Vagina (tissue), 2 donors: Measurements from ENCODE around the gene SHTN1. TPM values are rescaled to one million over a fixed set of nuclear protein-coding genes. Genes with fewer than 3 reads are reported as not detected.

Experiments used
- DNase-seq, 2 donors: peaks; one replicate each; pipeline ENCODE4 v3.0.0-alpha.2; 2017; ENCODE audit errors: extremely low spot score in 2 of 2
- H3K27ac ChIP-seq: fragments of 200-600 bp; sonication (generic); one replicate; pipeline ENCODE4 v1.5.1; 2019
- H3K27me3 ChIP-seq: fragments of 200-600 bp; sonication (generic); one replicate; pipeline ENCODE4 v1.5.1; 2019
- H3K36me3 ChIP-seq, 2 donors: fragments of 200-600 bp; sonication (generic); one replicate each; pipeline ENCODE4 v1.5.1; 2017 to 2019
- H3K4me1 ChIP-seq: fragments of 200-600 bp; sonication (generic); one replicate; pipeline ENCODE4 v1.5.1; 2019
- H3K4me3 ChIP-seq, 2 donors: fragments of 200-600 bp; sonication (generic); 1 replicate in 1 of 2; 2 replicates in 1 of 2; pipeline ENCODE4 v1.5.1; 2016 to 2019
- H3K9me3 ChIP-seq: fragments of 200-600 bp; sonication (generic); one replicate; pipeline ENCODE4 v1.5.1; 2019
- POLR2A ChIP-seq, 2 donors: fragments of 450-650 bp; IDR thresholded peaks; one replicate each; pipeline ENCODE4 v1.6.1; 2017; ENCODE audit warnings: antibody characterized with exemption in 2 of 2, mild to moderate bottlenecking in 2 of 2, moderate library complexity in 2 of 2
- POLR2AphosphoS5 ChIP-seq, 2 donors: sonication (generic); formaldehyde crosslinking; IDR thresholded peaks; one replicate each; pipeline ENCODE4 v1.9.0; 2017; ENCODE audit warnings: antibody characterized with exemption in 2 of 2, mild to moderate bottlenecking in 2 of 2, low read depth in 1 of 2; ENCODE audit not compliant: insufficient read depth in 1 of 2
- intact Hi-C: fragments of 100-400 bp; cut with DNase I; formaldehyde crosslinking; loops from one replicate; pipeline ENCODE4 v1.15.1; 2023
- total RNA-seq: library from RNA; depleted of rRNA; stranded (reverse); fragments of >200 nt; gene quantifications from one replicate; pipeline ENCODE4 v1.2.3, GENCODE V29; 2016
- TF ChIP-seq, protein P1 (sequence below), 3 experiments: fragments of 450-650 bp in 2 of 3; fragments of 200-600 bp in 1 of 3; sonication (generic) in 1 of 3; IDR thresholded peaks; one replicate each; pipeline ENCODE4 v1.5.1; 2017 to 2019; ENCODE audit warnings: antibody characterized with exemption in 3 of 3, mild to moderate bottlenecking in 2 of 3, moderate library complexity in 2 of 3

SHTN1 gene
- total RNA-seq, 1 donor from 2014 or later, result 7.4 TPM

- H3K4me3 ChIP-seq, result no peak overlapping the region
- no peak for DNase-seq
- H3K27ac ChIP-seq, result no peak overlapping the region
- no peaks in the 10 kb centered on the region for H3K36me3 ChIP-seq
- intact Hi-C loops, result no loop called here
- no peaks in the 10 kb centered on the region for H3K9me3 ChIP-seq
- no peaks in the 10 kb centered on the region for H3K27me3 ChIP-seq
- TF ChIP-seq, protein P1, sequence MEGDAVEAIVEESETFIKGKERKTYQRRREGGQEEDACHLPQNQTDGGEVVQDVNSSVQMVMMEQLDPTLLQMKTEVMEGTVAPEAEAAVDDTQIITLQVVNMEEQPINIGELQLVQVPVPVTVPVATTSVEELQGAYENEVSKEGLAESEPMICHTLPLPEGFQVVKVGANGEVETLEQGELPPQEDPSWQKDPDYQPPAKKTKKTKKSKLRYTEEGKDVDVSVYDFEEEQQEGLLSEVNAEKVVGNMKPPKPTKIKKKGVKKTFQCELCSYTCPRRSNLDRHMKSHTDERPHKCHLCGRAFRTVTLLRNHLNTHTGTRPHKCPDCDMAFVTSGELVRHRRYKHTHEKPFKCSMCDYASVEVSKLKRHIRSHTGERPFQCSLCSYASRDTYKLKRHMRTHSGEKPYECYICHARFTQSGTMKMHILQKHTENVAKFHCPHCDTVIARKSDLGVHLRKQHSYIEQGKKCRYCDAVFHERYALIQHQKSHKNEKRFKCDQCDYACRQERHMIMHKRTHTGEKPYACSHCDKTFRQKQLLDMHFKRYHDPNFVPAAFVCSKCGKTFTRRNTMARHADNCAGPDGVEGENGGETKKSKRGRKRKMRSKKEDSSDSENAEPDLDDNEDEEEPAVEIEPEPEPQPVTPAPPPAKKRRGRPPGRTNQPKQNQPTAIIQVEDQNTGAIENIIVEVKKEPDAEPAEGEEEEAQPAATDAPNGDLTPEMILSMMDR (IDR thresholded peaks at IDR 0.05), result no peak
- TF ChIP-seq POLR2AphosphoS5 (IDR thresholded peaks at IDR 0.05; ENCODE audit: insufficient read depth in 1 of 2, low read depth in 1 of 2), result no peak
- TF ChIP-seq POLR2A (IDR thresholded peaks at IDR 0.05), result no peak
- H3K4me1 ChIP-seq, result no peaks in the 10 kb centered on the region
Measured at GRCh38 chr10:116905845-116906210, 99.2 kb downstream of the SHTN1 start.

- Histone ChIP-seq H3K27me3 (no peaks in the 10 kb centered on the region), H3K4me3 (no peak overlapping the region), H3K36me3 (no peaks in the 10 kb centered on the region), H3K4me1 (no peaks in the 10 kb centered on the region), H3K9me3 (no peaks in the 10 kb centered on the region), H3K27ac (no peak overlapping the region)
- DNase-seq, result no peak
- intact Hi-C loops, result no loop called here
- TF ChIP-seq, protein P1 (IDR thresholded peaks at IDR 0.05), result no peak
Measured at GRCh38 chr10:116899626-116900025, 105.4 kb downstream of the SHTN1 start.

GRCh38 chr10:116893686-116894037, 111.3 kb downstream of the SHTN1 start:
- no peaks in the 10 kb centered on the region for H3K9me3 ChIP-seq
- H3K27ac ChIP-seq, result no peak overlapping the region
- no peak overlapping the region for H3K4me3 ChIP-seq
- intact Hi-C loops, result no loop called here
- TF ChIP-seq, protein P1 (IDR thresholded peaks at IDR 0.05), result no peak
- TF ChIP-seq POLR2AphosphoS5 (IDR thresholded peaks at IDR 0.05; ENCODE audit: insufficient read depth in 1 of 2, low read depth in 1 of 2) (no peak), POLR2A (IDR thresholded peaks at IDR 0.05) (no peak)
- no peak for DNase-seq
- no peaks in the 10 kb centered on the region for H3K36me3 ChIP-seq
- no peaks in the 10 kb centered on the region for H3K27me3 ChIP-seq
- H3K4me1 ChIP-seq, result peaks cover 8% of the 10 kb centered on the region

DNA sequence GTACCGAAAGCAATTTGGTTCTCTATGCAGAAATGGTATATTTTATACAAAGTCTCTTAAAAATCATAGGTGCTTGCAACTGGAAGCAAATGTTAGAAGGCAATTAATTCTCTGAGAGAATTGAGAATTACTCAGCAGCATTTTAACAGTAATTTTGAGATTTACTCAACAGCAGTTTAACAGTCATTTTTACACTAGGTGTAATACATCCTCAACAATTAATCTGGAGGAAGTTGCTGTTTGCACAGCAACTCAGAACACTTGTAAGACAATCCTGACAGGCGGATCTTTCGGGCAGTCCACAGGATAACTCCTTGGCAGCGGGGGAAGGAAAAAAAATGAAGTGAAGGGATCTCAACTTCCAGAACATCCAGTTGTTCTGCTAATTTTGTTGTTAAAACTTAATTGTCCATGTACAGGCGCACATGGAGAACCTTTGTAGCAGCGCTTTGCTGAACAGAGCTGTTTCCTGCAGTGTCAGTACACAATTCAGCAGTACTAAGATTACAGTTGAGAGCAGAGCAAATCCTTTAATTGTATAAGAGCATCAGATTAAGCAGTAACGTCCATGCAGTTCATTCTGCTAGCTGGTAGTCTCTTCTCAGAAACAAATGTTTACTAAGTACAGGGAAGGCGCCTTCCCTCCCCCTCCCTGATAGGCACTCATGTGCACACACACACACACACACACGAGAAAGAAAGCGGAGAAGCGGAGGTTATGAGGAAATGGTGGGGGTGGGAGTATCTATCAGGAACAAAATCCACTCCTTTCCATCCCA, 111.9 kb downstream of the SHTN1 start:
- Histone ChIP-seq H3K36me3 (no peaks in the 10 kb centered on the region), H3K27me3 (no peaks in the 10 kb centered on the region), H3K27ac (no peak overlapping the region), H3K9me3 (no peaks in the 10 kb centered on the region), H3K4me3 (no peak overlapping the region), H3K4me1 (peaks cover 8% of the 10 kb centered on the region)
- intact Hi-C loops, result no loop called here
- DNase-seq, result no peak
- TF ChIP-seq, protein P1 (IDR thresholded peaks at IDR 0.05), result no peak
- no peak for TF ChIP-seq POLR2A (IDR thresholded peaks at IDR 0.05)
- TF ChIP-seq POLR2AphosphoS5 (IDR thresholded peaks at IDR 0.05; ENCODE audit: insufficient read depth in 1 of 2, low read depth in 1 of 2), result no peak

- intact Hi-C loops, result no loop called here
- Histone ChIP-seq H3K9me3 (no peaks in the 10 kb centered on the region), H3K27ac (no peak overlapping the region), H3K4me3 (no peak overlapping the region), H3K4me1 (peaks cover 8% of the 10 kb centered on the region), H3K36me3 (no peaks in the 10 kb centered on the region), H3K27me3 (no peaks in the 10 kb centered on the region)
- TF ChIP-seq, protein P1 (IDR thresholded peaks at IDR 0.05), result no peak
- TF ChIP-seq POLR2AphosphoS5 (IDR thresholded peaks at IDR 0.05; ENCODE audit: insufficient read depth in 1 of 2, low read depth in 1 of 2) (no peak), POLR2A (IDR thresholded peaks at IDR 0.05) (no peak)
- no peak for DNase-seq
Measured at GRCh38 chr10:116891208-116891607, 113.8 kb downstream of the SHTN1 start.
